Activated naive CD4-positive, alpha-beta T cell (primary cell): Measurements from ENCODE around the gene SPRYD4.
"Not testable (repeated sequence)": the region's sequence is repeated elsewhere in the genome, so short reads cannot be mapped to it uniquely, and the experiment has no call there.

Experiments
- DNase-seq, 4 experiments: peaks; one replicate each; lab custom pipeline; 2025; lab: John Stamatoyannopoulos, UW

SPRYD4 gene

DNA sequence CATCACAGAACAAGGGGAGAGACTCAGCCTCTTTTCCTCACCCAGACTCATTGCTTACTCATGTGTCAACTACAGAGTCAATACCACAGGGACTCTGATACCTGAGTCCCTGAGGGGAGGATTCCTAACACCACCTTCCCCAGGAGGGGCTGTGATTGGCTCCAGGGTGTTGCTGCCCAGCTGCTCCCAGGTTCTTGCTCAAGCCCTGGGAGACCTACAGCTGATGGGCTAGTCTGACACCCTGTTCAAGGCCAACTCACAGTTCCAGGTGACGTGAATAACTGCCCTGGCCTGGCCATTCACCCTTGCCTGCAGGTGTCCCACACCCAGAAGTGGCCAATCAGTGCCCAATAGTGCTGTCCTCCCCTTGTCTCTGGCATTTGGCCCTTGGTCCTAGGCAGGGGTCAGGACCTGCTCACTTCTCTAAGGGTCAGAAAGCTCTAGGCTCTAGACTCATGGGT, 8.6 kb downstream of the SPRYD4 start:
- no peak for DNase-seq

DNA sequence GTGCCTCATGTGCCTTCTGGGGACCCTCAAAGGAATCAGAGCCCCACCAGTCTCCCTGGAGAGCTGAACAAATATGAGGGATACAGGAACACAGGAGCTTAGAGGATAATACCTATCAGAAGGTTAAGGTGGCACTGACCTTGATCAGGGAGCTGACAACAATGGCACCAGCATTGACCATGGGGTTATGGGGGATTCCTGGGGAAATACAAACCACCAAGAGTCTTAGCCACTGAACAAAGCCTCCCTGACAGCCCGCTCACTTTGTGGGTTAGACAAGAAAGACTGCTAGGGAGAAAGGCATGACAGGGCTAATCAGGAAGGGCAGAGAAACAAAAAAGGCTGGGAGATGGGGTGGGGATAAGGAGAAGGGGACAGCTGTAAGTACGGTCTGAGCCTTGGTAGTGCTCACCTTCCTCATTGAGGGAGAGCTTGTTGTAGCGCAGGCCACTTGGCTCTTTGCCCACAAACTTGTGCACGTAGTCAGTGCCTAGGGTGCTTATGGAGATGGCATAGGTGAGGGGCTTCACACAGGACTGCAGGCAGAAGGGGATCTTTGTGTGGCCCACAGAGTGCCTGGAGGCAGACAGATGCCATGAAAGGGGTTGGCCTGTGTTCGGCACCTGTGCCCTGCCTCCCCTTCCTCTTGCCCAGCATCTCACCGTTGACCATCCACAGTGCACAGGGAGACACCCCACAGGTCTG, 9.3 kb downstream of the SPRYD4 start:
- no peak for DNase-seq

DNA sequence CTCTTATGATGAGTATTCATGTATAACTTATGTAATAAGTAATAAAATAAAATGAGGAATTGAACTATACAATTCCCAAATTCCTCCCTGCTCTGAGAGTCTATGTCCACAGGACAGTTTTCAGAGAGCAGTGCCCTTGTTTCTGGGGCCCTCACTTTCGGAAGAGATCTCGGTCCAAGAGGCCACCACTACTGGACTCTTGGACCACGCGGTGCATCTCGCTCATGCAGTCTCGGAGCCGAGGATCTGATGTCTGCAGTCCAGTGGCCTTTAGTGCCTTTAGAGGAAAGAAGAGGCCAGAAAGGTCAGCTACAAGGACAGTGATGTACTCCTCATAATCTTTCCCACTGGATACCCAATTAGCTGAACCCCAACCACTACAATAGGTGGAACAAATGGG, 11.2 kb downstream of the SPRYD4 start:
- no peak for DNase-seq

DNA sequence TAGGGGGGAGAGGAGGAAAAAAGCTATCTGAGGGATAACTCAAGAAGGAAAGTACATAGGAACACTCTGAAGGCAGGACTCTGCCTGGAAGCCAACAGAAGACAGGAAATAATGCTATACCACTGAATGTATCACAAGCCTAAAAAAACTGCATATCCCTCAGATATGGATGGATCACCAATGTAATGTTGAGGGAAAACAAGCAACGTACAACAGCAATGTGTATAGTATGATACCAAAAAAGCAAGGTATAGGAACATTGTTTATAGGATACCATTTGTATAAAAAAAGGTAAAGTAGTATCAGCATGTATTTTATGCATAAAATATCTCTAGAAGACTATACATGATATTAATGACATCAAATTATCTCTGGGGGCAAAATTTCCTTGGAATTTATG, 16.2 kb downstream of the SPRYD4 start:
- DNase-seq = no peak

GRCh38 chr12:56486694-56487093, 18.3 kb downstream of the SPRYD4 start:
- no peak for DNase-seq

DNA sequence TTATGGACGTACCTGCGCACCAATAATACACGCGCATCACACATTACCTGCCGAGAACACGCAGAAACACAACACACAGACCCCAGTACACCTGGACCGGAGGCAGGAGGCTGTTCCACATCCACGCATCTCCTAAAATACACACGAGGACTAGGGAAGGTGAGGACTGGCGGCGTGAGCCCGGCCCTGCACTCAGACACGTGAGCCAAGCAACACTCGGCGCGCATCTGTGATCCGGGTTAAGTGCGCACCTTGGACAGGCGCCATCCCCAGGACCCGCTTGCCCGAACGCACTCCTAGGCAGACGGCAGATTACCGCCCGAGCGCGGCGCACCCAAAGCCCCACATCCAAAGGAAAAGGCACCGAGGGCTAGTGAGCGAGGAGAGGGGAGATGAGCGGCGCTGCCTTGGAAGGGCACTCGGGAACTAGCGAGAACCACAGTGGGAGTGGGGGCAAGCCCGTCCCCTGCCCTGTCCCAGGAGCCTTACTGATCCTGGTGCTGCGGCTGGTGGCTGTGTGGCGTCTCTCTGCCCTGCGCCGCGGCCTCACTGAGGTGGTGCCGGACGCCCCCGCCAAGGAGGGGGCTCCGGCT, 19.2 kb downstream of the SPRYD4 start:
- DNase-seq = peak in 1 of 4 experiments; percentile 17

GRCh38 chr12:56488041-56488955, 19.9 kb downstream of the SPRYD4 start, which contains the start of gene GLS2:
Gene GLS2 (minus strand): TSS chr12:56488161. CDS start chr12:56488118, 43 bp downstream.
- DNase-seq = peak in 2 of 4 experiments; percentile 39 to 64

GRCh38 chr12:56490360-56490759, 22.0 kb downstream of the SPRYD4 start:
- DNase-seq = no peak

DNA sequence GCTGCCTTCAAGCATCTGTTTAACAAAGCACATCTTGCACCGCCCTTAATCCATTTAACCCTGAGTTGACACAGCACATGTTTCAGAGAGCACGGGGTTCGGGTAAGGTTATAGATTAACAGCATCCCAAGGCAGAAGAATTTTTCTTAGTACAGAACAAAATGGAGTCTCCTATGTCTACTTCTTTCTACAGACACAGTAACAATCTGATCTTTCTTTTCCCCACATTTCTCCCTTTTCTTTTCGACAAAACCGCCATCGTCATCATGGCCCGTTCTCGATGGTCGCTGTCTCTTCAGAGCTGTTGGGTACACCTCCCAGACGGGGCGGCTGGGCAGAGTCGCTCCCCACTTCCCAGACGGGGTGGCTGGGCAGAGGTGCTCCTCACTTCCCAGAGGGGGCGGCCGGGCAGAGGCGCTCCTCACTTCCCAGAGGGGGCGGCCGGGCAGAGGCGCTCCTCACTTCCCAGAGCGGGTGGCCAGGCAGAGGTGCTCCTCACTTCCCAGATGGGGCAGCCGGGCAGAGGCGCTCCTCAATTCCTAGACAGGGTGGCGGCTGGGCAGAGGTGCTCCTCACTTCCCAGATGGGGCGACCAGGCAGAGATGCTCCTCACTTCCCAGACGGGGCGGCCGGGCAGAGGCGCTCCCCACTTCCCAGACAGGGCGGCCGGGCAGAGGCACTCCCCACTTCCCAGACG, 25.2 kb downstream of the SPRYD4 start:
- DNase-seq = not testable (repeated sequence)

DNA sequence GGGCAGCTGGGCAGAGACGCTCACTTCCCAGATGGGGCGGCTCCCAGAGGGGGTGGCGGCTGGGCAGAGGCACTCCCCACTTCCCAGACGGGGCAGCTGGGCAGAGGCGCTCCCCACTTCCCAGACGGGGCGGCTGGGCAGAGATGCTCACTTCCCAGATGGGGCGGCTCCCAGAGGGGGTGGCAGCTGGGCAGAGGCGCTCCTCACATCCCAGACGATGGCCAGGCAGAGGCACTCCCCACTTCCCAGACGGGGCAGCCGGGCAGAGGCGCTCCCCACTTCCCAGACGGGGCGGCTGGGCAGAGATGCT, 25.7 kb downstream of the SPRYD4 start:
- not testable (repeated sequence) for DNase-seq

GRCh38 chr12:56494481-56494880, 26.1 kb downstream of the SPRYD4 start:
- DNase-seq = not testable (repeated sequence)

GRCh38 chr12:56496704-56497103, 28.3 kb downstream of the SPRYD4 start:
- peak in 3 of 4 experiments; percentile 18 to 58 (median 27) for DNase-seq

DNA sequence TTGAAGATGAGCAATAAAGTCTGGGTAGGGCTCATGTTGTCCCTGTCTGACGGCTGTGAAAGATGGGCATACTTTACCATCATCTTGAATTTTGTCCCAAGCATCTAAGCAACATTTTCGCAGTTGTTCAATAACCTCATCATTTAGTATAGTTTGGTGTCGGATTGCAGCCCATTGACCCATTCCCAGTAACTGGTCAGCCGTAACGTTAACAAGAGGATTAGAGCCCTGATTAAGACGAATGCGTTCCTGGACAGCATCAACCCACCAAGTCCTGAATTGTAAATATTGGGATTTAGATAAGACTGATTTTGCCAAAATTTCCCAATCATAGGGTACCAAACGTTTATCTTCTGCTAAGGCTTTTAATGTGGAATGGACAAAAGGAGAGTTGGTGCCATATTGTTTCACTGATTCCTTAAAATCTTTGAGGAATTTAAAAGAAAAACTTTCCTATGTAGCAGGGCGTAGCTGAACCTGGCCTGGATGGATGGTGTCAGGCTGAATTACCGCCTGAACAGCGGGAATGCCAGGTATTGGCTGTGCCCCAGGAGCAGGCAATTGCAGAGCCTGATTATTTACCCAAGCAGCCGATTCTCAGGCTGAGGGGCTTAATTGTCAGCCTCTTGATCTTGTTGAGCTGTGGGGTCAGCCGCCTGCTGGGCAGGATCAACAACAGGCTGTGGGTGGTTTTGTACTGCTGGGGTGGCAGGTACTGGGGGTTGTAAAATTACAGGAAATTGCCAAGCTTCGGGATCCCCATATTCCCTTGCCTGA, 29.9 kb downstream of the SPRYD4 start:
- not testable (repeated sequence) for DNase-seq

DNA sequence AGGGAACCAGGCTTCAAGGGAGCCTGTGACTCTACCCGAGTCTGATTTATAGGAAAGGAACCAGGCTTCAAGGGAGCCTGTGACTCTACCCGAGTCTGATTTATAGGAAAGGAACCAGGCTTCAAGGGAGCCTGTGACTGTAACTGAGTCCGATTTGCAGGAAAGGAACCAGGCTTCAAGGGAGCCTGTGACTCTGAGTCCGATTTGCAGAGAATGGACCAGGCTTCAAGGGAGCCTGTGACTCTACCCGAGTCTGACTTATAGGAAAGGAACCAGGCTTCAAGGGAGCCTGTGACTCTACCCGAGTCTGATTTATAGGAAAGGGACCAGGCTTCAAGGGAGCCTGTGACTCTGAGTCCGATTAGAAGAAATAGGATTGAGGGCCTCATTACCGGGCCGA, 31.1 kb downstream of the SPRYD4 start:
- DNase-seq = not testable (repeated sequence)

DNA sequence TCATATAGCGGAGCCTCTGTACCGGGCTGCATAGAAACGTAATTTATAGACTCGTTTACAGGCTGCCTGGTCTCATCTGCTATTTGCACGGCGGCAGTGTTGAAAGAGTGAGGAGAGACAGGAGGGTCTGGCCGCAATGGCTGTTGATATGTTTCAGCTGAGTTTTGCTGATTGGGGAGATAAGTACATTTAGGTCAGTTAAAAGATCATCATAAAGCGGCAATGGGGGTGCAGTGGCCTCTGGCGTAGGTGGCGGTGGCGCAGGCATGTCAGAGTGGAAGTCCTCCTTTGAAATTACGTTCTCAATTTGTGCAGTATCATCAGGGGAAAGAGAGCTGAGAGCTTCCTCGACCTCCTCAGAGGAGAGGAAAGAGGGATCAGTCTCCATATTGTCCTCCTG, 31.5 kb downstream of the SPRYD4 start:
- not testable (repeated sequence) for DNase-seq

- DNase-seq = no peak
Observed at GRCh38 chr12:56510786-56511185, 42.4 kb downstream of the SPRYD4 start.

GRCh38 chr12:56514014-56514318, 45.6 kb downstream of the SPRYD4 start:
- DNase-seq = not testable (repeated sequence)

DNA sequence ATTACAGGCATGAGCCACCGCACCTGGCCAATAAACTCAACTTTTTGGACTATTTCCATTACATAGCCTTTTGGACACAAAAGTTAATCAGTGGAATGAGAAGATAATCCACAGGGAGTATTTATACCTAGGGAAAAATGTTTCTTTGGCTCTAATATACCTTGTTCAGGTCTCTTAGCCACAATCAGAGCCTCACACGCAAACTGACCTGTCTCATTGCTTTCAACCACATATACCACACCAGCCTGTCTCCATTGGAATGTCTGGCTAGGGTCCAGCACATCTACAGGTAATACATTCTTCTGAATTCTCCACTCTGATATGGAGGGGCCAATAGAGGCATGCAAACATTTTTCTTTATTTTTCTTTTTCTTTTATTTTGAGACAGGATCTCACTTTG, 49.5 kb downstream of the SPRYD4 start:
- no peak for DNase-seq

DNA sequence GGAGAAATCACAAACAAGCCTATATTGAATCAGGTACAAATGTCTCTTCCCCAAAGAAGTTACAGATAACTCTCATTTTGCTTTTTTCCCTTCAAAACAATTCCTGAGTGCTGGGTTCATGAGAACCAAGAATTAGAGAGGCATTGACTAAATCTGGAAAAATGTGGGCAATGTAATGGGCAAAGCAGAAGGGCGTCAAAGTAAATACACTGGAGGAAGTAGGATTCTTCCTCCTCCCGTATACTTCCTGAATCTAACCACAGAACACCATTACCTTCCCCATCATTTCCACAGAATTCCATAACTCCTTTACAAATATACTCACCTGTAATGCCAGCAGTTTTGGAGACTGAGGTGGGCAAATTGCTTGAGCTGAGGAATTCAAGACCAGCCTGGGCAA, 50.2 kb downstream of the SPRYD4 start:
- DNase-seq = no peak

GRCh38 chr12:56520048-56520447, 51.7 kb downstream of the SPRYD4 start:
- no peak for DNase-seq

- DNase-seq = no peak
Observed at GRCh38 chr12:56520506-56520905, 52.1 kb downstream of the SPRYD4 start.
